T-cell (primary cell): ENCODE data around the gene KCNK1. TPM values are rescaled to one million over a fixed set of nuclear protein-coding genes. Genes with fewer than 3 reads are reported as not detected.

Source experiments
- ATAC-seq, 4 experiments: fragments of 200-7000 bp in 3 of 4; fragments of 150-1000 bp in 1 of 4; cut with Tn5 transposase; replicated peaks in 1 of 4; 1 replicate in 3 of 4; 2 replicates in 1 of 4; pipeline ENCODE4 v1.10.0; 2021; ENCODE audit warnings: moderate library complexity in 3 of 4, mild to moderate bottlenecking in 2 of 4, moderate number of reproducible peaks in 1 of 4
- CTCF ChIA-PET, 2 donors: fragments of 300-600 bp; sonication (Branson Sonifier 250); formaldehyde crosslinking; loops; one replicate each; lab custom pipeline; 2022; ENCODE audit warnings: antibody characterized with exemption in 2 of 2; lab: Charles Lee
- POLR2A ChIA-PET, 2 donors: fragments of 300-600 bp; sonication (Branson Sonifier 250); formaldehyde crosslinking; loops; one replicate each; lab custom pipeline; 2022; ENCODE audit warnings: antibody characterized with exemption in 2 of 2; lab: Charles Lee
- DNase-seq, 35 experiments: peaks; one replicate each; pipeline versions ENCODE4 v3.0.0 to v3.0.0-alpha.2; 2013 to 2023
- H3K27ac ChIP-seq: one replicate; pipeline ENCODE4 v1.5.1; 2013; ENCODE audit warnings: low read length
- H3K27me3 ChIP-seq, 2 experiments: replicated peaks in 1 of 2; 1 replicate in 1 of 2; 2 replicates in 1 of 2; pipeline versions ENCODE4 v1.6.1 to v1.7.0; 2013; ENCODE audit warnings: low read length in 1 of 2, mixed read lengths in 1 of 2; ENCODE audit not compliant: control insufficient read depth in 2 of 2, insufficient read depth in 2 of 2; ENCODE audit errors: extremely low read depth in 1 of 2
- H3K36me3 ChIP-seq, 2 donors: 1 replicate in 1 of 2; 2 replicates in 1 of 2; pipeline versions ENCODE4 v1.6.1 to v1.7.0; 2013; ENCODE audit warnings: low read length in 1 of 2; ENCODE audit not compliant: control insufficient read depth in 2 of 2, insufficient read depth in 1 of 2; ENCODE audit errors: extremely low read depth in 1 of 2
- H3K4me1 ChIP-seq, 2 experiments: 1 replicate in 1 of 2; 2 replicates in 1 of 2; pipeline versions ENCODE4 v1.6.1 to v1.7.0; 2013; ENCODE audit warnings: low read length in 2 of 2, mixed read lengths in 1 of 2; ENCODE audit not compliant: insufficient read depth in 2 of 2, control insufficient read depth in 1 of 2; ENCODE audit errors: extremely low read depth in 1 of 2
- H3K4me3 ChIP-seq, 2 donors: 1 replicate in 1 of 2; 2 replicates in 1 of 2; pipeline versions ENCODE4 v1.5.1 to v1.7.0; 2013; ENCODE audit warnings: mild to moderate bottlenecking in 2 of 2, low read length in 1 of 2, moderate library complexity in 1 of 2; ENCODE audit not compliant: control insufficient read depth in 1 of 2; ENCODE audit errors: extremely low read depth in 1 of 2
- H3K9me3 ChIP-seq: 2 replicates; pipeline ENCODE4 v1.7.0; 2013
- H3K27ac Mint-ChIP-seq, 2 donors: one replicate each; pipeline ENCODE4 v1.8.0; 2020 to 2021; ENCODE audit warnings: mild to moderate bottlenecking in 2 of 2, mixed read lengths in 2 of 2
- H3K27me3 Mint-ChIP-seq, 2 donors: one replicate each; pipeline ENCODE4 v1.8.0; 2021 to 2022; ENCODE audit warnings: mixed read lengths in 2 of 2
- H3K36me3 Mint-ChIP-seq: one replicate; pipeline ENCODE4 v1.8.0; 2021; ENCODE audit warnings: mixed read lengths
- H3K4me1 Mint-ChIP-seq, 3 donors: one replicate each; pipeline ENCODE4 v1.8.0; 2020 to 2022; ENCODE audit warnings: mixed read lengths in 3 of 3, mild to moderate bottlenecking in 1 of 3
- H3K4me3 Mint-ChIP-seq, 3 donors: one replicate each; pipeline ENCODE4 v1.8.0; 2020 to 2022; ENCODE audit warnings: mild to moderate bottlenecking in 3 of 3, mixed read lengths in 3 of 3, moderate library complexity in 3 of 3
- H3K9me3 Mint-ChIP-seq, 3 donors: one replicate each; pipeline ENCODE4 v1.8.0; 2020 to 2022; ENCODE audit warnings: mixed read lengths in 3 of 3
- WGBS: methylation state at CpG from one replicate; pipeline ENCODE4 v1.1.5; 2013; ENCODE audit warnings: missing lambda C conversion rate; ENCODE audit not compliant: insufficient coverage; 5-methylcytosine and 5-hydroxymethylcytosine counted together
- total RNA-seq, 35 experiments: library from RNA in 6 of 35; stranded (reverse) in 6 of 35; fragments of 120-200 nt in 1 of 35; gene quantifications; one replicate each; pipeline versions ENCODE4 v1.2.1 to v1.2.4 and lab custom pipeline; 2013 to 2026

The KCNK1 gene
- total RNA-seq, 5 donors from 2014 or later (not counting 1 experiment from before 2014, with no cell fraction given) = 0.26 to 0.76 (median 0.36) TPM; not detected in 2

DNA sequence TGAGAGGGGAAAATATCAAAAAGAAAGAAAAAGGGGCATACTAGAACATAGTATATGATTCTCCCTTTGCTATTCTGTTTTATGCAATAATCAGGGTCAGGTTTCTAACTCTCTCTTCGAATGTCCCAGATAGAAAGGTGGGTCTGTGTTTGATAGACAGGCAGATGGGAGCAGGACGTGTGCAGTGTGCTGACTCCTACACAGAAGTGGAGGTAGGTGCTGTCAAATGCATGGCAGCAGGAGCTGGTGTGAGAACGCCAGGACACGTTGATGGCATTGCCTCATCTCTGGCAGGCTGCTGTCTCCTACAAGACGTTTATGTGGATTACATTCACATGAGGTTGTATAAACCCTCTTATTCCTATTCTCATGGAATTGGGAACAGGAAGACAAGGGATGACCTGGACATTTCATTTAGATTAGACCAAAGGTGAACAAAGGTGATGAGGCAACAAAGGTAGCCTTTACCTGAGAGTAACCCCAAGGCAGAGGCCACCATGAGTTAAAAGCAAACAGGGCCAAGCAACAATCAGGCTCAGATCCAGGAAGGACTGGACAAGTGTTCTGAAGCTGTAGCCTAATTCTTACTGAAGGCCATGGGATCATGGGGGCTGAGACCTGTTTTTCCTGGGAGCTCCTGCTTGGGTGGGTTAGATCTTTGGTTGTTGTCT, 37.8 kb downstream of the KCNK1 start:
- Mint-ChIP-seq H3K36me3 (no peaks in the 10 kb centered on the region), H3K4me3 (no peak overlapping the region), H3K4me1 (no peaks in the 10 kb centered on the region), H3K27me3 (peaks cover 0 to 3% of the 10 kb centered on the region in 2 donors), H3K27ac (no peak overlapping the region), H3K9me3 (no peaks in the 10 kb centered on the region)
- H3K4me1 ChIP-seq = no peaks in the 10 kb centered on the region
- H3K9me3 ChIP-seq = no peaks in the 10 kb centered on the region
- H3K36me3 ChIP-seq = no peaks in the 10 kb centered on the region
- ATAC-seq = no peak
- POLR2A ChIA-PET = no interaction called here
- H3K4me3 ChIP-seq = no peak overlapping the region
- no peak for DNase-seq
- no peak overlapping the region for H3K27ac ChIP-seq
- CTCF ChIA-PET = no interaction called here
- WGBS = 87% methylated on average over 3 of the region's 5 CpGs
- peaks cover 0 to 14% of the 10 kb centered on the region in 2 experiments for H3K27me3 ChIP-seq

DNA sequence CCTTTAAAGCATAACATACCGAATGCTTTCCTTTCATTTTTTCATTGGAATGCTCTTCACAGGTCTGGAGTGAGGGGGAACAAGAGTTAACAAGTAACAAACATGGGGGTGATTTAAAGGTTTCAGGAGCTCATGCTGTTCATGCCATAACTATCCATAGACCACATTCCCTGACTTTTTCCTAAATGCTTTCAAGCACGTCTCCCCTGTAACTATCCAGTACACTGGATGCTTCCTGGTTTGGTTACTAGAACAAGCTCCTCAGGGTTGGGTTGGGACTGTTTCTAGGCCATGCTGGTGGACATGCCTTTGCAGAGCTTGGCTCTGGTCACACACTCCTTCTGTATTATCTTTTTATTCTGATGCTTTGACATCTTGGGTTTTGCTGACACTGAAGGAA, 38.6 kb downstream of the KCNK1 start:
- Histone ChIP-seq H3K9me3 (no peaks in the 10 kb centered on the region), H3K4me1 (no peaks in the 10 kb centered on the region), H3K27ac (no peak overlapping the region), H3K4me3 (no peak overlapping the region), H3K27me3 (peaks cover 0 to 11% of the 10 kb centered on the region in 2 experiments), H3K36me3 (no peaks in the 10 kb centered on the region)
- ChIA-PET POLR2A (no interaction called here), CTCF (no interaction called here)
- no peak overlapping the region for H3K27ac Mint-ChIP-seq
- peaks cover 1 to 3% of the 10 kb centered on the region in 2 donors for H3K27me3 Mint-ChIP-seq
- H3K4me3 Mint-ChIP-seq = no peak overlapping the region
- no peaks in the 10 kb centered on the region for H3K9me3 Mint-ChIP-seq
- DNase-seq (no peak), ATAC-seq (no peak)
- WGBS = no CpG with 5 or more reads among the region's 2 CpGs
- H3K4me1 Mint-ChIP-seq = no peaks in the 10 kb centered on the region
- H3K36me3 Mint-ChIP-seq = no peaks in the 10 kb centered on the region

DNA sequence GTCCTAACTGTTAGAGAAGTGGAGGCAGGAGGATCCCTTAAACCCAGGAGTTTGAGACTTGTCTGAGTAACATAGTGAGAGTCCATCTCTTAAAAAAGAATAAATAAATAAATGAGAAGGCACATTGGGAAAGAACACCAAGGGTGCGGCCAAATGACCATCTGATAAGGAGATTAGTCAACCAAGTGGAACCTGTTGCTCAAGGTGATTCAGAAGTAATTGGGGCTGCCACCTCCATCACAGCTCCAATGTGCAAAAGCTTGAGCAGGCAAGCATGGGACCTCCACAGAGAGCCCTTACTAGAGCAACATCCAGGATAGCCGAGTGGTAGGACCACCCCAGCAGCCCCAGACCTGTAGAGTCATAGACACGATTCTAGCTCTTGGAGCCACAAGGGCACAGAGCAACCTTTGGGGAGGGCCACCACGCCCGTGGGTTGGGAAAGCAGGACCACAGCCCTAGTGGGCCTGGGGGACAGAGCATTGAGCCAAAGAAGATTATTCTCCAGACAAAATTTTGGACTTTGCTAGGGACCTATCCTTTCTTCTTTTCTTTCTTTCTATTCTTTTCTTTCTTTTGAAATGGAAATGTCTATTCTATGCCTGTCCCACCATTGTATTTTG, 40.9 kb downstream of the KCNK1 start:
- Mint-ChIP-seq H3K4me1 (no peaks in the 10 kb centered on the region), H3K27me3 (peaks cover 1 to 3% of the 10 kb centered on the region in 2 donors), H3K9me3 (no peaks in the 10 kb centered on the region), H3K4me3 (no peak overlapping the region), H3K27ac (no peak overlapping the region), H3K36me3 (no peaks in the 10 kb centered on the region)
- no peak overlapping the region for H3K27ac ChIP-seq
- no peaks in the 10 kb centered on the region for H3K4me1 ChIP-seq
- H3K27me3 ChIP-seq = peaks cover 0 to 9% of the 10 kb centered on the region in 2 experiments
- DNase-seq (no peak), ATAC-seq (no peak)
- no peaks in the 10 kb centered on the region for H3K9me3 ChIP-seq
- ChIA-PET CTCF (no interaction called here), POLR2A (no interaction called here)
- no peak overlapping the region for H3K4me3 ChIP-seq
- H3K36me3 ChIP-seq = no peaks in the 10 kb centered on the region
- WGBS = 76% methylated on average over 4 of the region's 5 CpGs

DNA sequence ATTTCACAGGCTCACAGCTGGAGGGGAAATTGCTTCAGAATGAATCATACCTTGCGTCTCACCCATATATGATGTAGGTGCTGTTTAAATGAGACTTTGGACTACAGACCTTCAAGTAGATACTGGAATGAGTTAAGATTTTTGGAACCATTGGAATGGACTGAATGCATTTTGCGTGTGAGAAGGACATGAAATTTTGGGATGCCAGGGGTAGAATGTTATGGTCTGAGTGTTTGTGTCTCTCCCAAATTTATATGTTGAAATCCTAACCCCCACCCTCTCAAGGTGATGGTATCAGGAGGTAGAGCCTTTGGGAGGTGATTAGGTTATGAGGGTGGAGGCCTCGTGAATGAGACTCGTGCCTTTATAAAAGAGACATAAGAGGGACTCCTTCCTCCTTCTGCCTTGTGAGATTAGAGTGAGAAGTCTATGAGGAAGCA, 41.4 kb downstream of the KCNK1 start:
- H3K9me3 Mint-ChIP-seq = no peaks in the 10 kb centered on the region
- ATAC-seq (no peak), DNase-seq (no peak)
- Histone ChIP-seq H3K4me1 (no peaks in the 10 kb centered on the region), H3K36me3 (no peaks in the 10 kb centered on the region), H3K27me3 (peaks cover 0 to 9% of the 10 kb centered on the region in 2 experiments), H3K9me3 (no peaks in the 10 kb centered on the region), H3K4me3 (no peak overlapping the region), H3K27ac (no peak overlapping the region)
- no peaks in the 10 kb centered on the region for H3K36me3 Mint-ChIP-seq
- H3K4me3 Mint-ChIP-seq = no peak overlapping the region
- 40% methylated on average over 1 of the region's 4 CpGs for WGBS
- H3K27ac Mint-ChIP-seq = no peak overlapping the region
- H3K27me3 Mint-ChIP-seq = peaks cover 1 to 3% of the 10 kb centered on the region in 2 donors
- no peaks in the 10 kb centered on the region for H3K4me1 Mint-ChIP-seq
- ChIA-PET POLR2A (no interaction called here), CTCF (no interaction called here)

DNA sequence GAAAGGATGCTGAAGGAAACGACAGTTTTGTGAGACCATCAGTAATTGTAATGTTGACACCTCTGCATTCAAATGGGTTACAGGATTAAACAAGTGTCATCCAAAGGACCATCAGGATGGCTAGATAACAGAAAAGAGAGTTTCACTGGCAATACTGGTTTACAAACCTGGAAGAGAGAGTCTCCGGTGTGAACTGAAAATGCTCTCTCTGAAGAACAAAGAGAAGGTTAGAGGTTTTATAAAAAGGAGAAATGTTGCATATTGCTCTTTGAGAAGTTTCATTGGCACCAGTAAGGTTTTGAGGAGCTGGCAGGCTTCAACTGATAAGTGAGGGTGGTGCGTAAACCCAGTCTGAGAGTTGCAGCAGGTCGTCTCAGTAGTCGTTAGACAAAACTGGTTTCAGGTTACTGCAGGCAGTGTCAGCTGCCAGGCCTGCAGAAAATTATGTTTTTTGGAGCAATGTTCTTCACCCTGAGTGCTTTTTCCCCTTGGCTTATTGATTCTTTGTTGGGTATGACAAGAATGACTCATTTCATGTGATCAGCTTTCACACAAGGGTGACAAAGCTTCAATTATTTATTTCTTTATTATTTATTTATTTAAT, 42.2 kb downstream of the KCNK1 start:
- H3K4me1 ChIP-seq = no peaks in the 10 kb centered on the region
- H3K27ac ChIP-seq = no peak overlapping the region
- H3K36me3 ChIP-seq = no peaks in the 10 kb centered on the region
- H3K4me3 ChIP-seq = no peak overlapping the region
- H3K27me3 Mint-ChIP-seq = peaks cover 1 to 3% of the 10 kb centered on the region in 2 donors
- no peak overlapping the region for H3K27ac Mint-ChIP-seq
- ChIA-PET CTCF (no interaction called here), POLR2A (no interaction called here)
- DNase-seq (no peak), ATAC-seq (no peak)
- H3K36me3 Mint-ChIP-seq = no peaks in the 10 kb centered on the region
- no peak overlapping the region for H3K4me3 Mint-ChIP-seq
- no peaks in the 10 kb centered on the region for H3K9me3 Mint-ChIP-seq
- WGBS = 69% methylated on average over 5 of the region's 5 CpGs
- H3K27me3 ChIP-seq = peaks cover 0 to 9% of the 10 kb centered on the region in 2 experiments
- no peaks in the 10 kb centered on the region for H3K4me1 Mint-ChIP-seq
- H3K9me3 ChIP-seq = no peaks in the 10 kb centered on the region

DNA sequence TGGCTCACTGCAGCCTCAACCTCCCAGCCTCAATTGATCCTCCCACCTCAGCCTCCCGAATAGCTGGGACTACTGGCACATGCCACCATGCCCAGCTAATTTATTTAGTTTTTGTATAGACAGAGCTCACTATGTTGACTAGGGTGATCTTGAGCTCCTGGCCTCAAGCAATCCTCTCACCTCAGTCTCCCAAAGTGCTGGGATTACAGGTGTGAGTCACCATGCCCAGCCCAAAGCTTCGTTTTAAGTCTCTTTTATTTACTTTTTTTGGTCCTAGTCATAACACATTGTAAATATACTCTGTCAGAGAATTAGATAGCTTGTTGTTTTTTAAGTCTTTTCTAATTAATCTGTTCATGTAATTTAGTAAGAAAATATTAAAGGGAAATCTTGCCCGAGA, 42.8 kb downstream of the KCNK1 start:
- H3K4me3 Mint-ChIP-seq = no peak overlapping the region
- H3K27ac ChIP-seq = no peak overlapping the region
- no peaks in the 10 kb centered on the region for H3K4me1 Mint-ChIP-seq
- no peaks in the 10 kb centered on the region for H3K36me3 Mint-ChIP-seq
- peaks cover 1 to 6% of the 10 kb centered on the region in 2 donors for H3K27me3 Mint-ChIP-seq
- H3K4me3 ChIP-seq = no peak overlapping the region
- no peak for DNase-seq
- H3K36me3 ChIP-seq = no peaks in the 10 kb centered on the region
- WGBS = no CpG with 5 or more reads among the region's 3 CpGs
- ATAC-seq = no peak
- H3K9me3 Mint-ChIP-seq = peaks cover 0 to 3% (median 0%) of the 10 kb centered on the region in 3 donors
- peaks cover 0 to 9% of the 10 kb centered on the region in 2 experiments for H3K27me3 ChIP-seq
- H3K27ac Mint-ChIP-seq = no peak overlapping the region
- POLR2A ChIA-PET = no interaction called here
- H3K4me1 ChIP-seq = no peaks in the 10 kb centered on the region
- CTCF ChIA-PET = no interaction called here
- no peaks in the 10 kb centered on the region for H3K9me3 ChIP-seq
